B cell (primary cell): ENCODE data around the gene CACNG8. TPM values are rescaled to one million over a fixed set of nuclear protein-coding genes. Genes with fewer than 3 reads are reported as not detected.

Experiments
- ATAC-seq: fragments of 200-7000 bp; cut with Tn5 transposase; one replicate; pipeline ENCODE4 v1.10.0; 2021; ENCODE audit warnings: low read depth, mild to moderate bottlenecking, moderate number of reproducible peaks, moderate library complexity
- CTCF ChIA-PET: fragments of 350-600 bp; sonication (Branson Sonifier 250); formaldehyde crosslinking; loops from one replicate; lab custom pipeline; 2021; ENCODE audit warnings: antibody characterized with exemption, inconsistent platforms; lab: Charles Lee
- POLR2A ChIA-PET: fragments of 350-600 bp; sonication (Branson Sonifier 250); formaldehyde crosslinking; loops from one replicate; lab custom pipeline; 2021; ENCODE audit warnings: antibody characterized with exemption; lab: Charles Lee
- DNase-seq: peaks from one replicate; pipeline ENCODE4 v3.0.0; 2013
- H2AFZ ChIP-seq: 2 replicates; pipeline ENCODE4 v1.6.1; 2012; ENCODE audit warnings: mild to moderate bottlenecking, low read depth, low read length; ENCODE audit not compliant: insufficient read depth, poor library complexity, severe bottlenecking
- H3K27ac ChIP-seq, 2 donors: 1 replicate in 1 of 2; 2 replicates in 1 of 2; pipeline ENCODE4 v1.5.1; 2012 to 2013; ENCODE audit warnings: low read length in 2 of 2, mild to moderate bottlenecking in 2 of 2, moderate library complexity in 1 of 2
- H3K27me3 ChIP-seq, 4 experiments: fragments of 200-600 bp in 1 of 4; sonication (generic) in 1 of 4; replicated peaks in 1 of 4; 1 replicate in 2 of 4; 2 replicates in 2 of 4; pipeline versions ENCODE4 v1.6.1 to v1.7.0; 2013 to 2016; ENCODE audit warnings: low read length in 3 of 4, mild to moderate bottlenecking in 2 of 4, mixed read lengths in 1 of 4, moderate library complexity in 1 of 4; ENCODE audit not compliant: insufficient read depth in 4 of 4, control insufficient read depth in 3 of 4; ENCODE audit errors: control extremely low read depth in 1 of 4
- H3K36me3 ChIP-seq, 2 experiments: replicated peaks in 1 of 2; 1 replicate in 1 of 2; 2 replicates in 1 of 2; pipeline versions ENCODE4 v1.6.1 to v1.7.1; 2013; ENCODE audit warnings: low read length in 1 of 2; ENCODE audit not compliant: insufficient read depth in 2 of 2, control insufficient read depth in 1 of 2; ENCODE audit errors: control extremely low read depth in 1 of 2, extremely low read depth in 1 of 2
- H3K4me1 ChIP-seq, 2 donors: fragments of 200-600 bp in 1 of 2; sonication (generic) in 1 of 2; 1 replicate in 1 of 2; 2 replicates in 1 of 2; pipeline versions ENCODE4 v1.5.1 to v1.6.1; 2013 to 2017; ENCODE audit warnings: low read length in 2 of 2; ENCODE audit not compliant: control insufficient read depth in 2 of 2, insufficient read depth in 2 of 2
- H3K4me2 ChIP-seq: replicated peaks from 2 replicates; pipeline ENCODE3; 2012; ENCODE audit warnings: mild to moderate bottlenecking, low read depth, low read length; ENCODE audit not compliant: poor library complexity, severe bottlenecking
- H3K4me3 ChIP-seq, 5 experiments: fragments of 200-600 bp in 1 of 5; sonication (generic) in 1 of 5; 1 replicate in 3 of 5; 2 replicates in 2 of 5; pipeline versions ENCODE4 v1.5.1 to v1.7.0; 2011 to 2016; ENCODE audit warnings: low read length in 4 of 5, mild to moderate bottlenecking in 4 of 5, low read depth in 2 of 5, control low read depth in 1 of 5, moderate library complexity in 1 of 5; ENCODE audit not compliant: insufficient read depth in 1 of 5; ENCODE audit errors: control extremely low read depth in 1 of 5, extremely low read depth in 1 of 5
- H3K79me2 ChIP-seq: fragments of 200-600 bp; sonication (generic); one replicate; pipeline ENCODE4 v1.6.0; 2016; ENCODE audit warnings: low read length; ENCODE audit not compliant: control insufficient read depth, insufficient read depth
- H3K9ac ChIP-seq: fragments of 200-600 bp; sonication (generic); 2 replicates; pipeline ENCODE4 v1.6.1; 2017; ENCODE audit warnings: mild to moderate bottlenecking, low read length, moderate library complexity
- H3K9me3 ChIP-seq, 3 donors: one replicate each; pipeline versions ENCODE4 v1.6.1 to v1.7.1; 2013; ENCODE audit warnings: low read length in 2 of 3; ENCODE audit not compliant: control insufficient read depth in 2 of 3, insufficient read depth in 1 of 3; ENCODE audit errors: control extremely low read depth in 1 of 3
- H4K20me1 ChIP-seq: 2 replicates; pipeline ENCODE4 v1.6.0; 2012; ENCODE audit warnings: mild to moderate bottlenecking, low read length; ENCODE audit not compliant: insufficient read depth, control insufficient read depth, poor library complexity, severe bottlenecking
- H3K27ac Mint-ChIP-seq: one replicate; pipeline ENCODE4 v1.8.0; 2021; ENCODE audit warnings: mixed read lengths
- H3K27me3 Mint-ChIP-seq: one replicate; pipeline ENCODE4 v1.8.0; 2021; ENCODE audit warnings: mixed read lengths
- H3K4me1 Mint-ChIP-seq: one replicate; pipeline ENCODE4 v1.8.0; 2021; ENCODE audit warnings: mixed read lengths
- H3K4me3 Mint-ChIP-seq: one replicate; pipeline ENCODE4 v1.8.0; 2021; ENCODE audit warnings: mixed read lengths
- H3K9me3 Mint-ChIP-seq: one replicate; pipeline ENCODE4 v1.8.0; 2022; ENCODE audit warnings: mixed read lengths; ENCODE audit not compliant: insufficient read depth
- EZH2 ChIP-seq: IDR thresholded peaks from 2 replicates; pipeline ENCODE4 v1.6.1; 2012; ENCODE audit warnings: borderline replicate concordance, low read depth, mild to moderate bottlenecking, moderate library complexity, low read length; ENCODE audit not compliant: insufficient read depth, poor library complexity, severe bottlenecking
- WGBS: methylation state at CpG from one replicate; pipeline ENCODE4 v1.1.5; 2013; ENCODE audit warnings: missing lambda C conversion rate; ENCODE audit not compliant: insufficient coverage; 5-methylcytosine and 5-hydroxymethylcytosine counted together
- intact Hi-C: fragments of 100-400 bp; cut with micrococcal nuclease; formaldehyde crosslinking; loops from one replicate; pipeline ENCODE4 v1.10.0; 2022
- polyA plus RNA-seq: library from polyadenylated mRNA; depleted of rRNA; stranded (reverse); fragments of >200 nt; gene quantifications from 2 replicates; pipeline ENCODE4 v1.2.3, GENCODE V29; 2012
- total RNA-seq, 2 donors: library from RNA; stranded (reverse); fragments of 120-200 nt in 1 of 2; gene quantifications; 1 replicate in 1 of 2; 2 replicates in 1 of 2; pipeline versions ENCODE4 v1.2.3 to v1.2.4, GENCODE V29; 2013 to 2022
- TF ChIP-seq, protein P1 (sequence below): fragments of 200-600 bp; IDR thresholded peaks from one replicate; pipeline ENCODE4 v1.8.0; 2022; ENCODE audit warnings: antibody characterized with exemption, mild to moderate bottlenecking

CACNG8 gene
- total and polyA plus RNA-seq, 2 donors (not counting 1 experiment from before 2014, with no cell fraction given), result not detected

- peaks cover 21 to 28% of the 10 kb centered on the region in 2 donors for H3K4me1 ChIP-seq
- no peak overlapping the region for H3K27ac ChIP-seq
- no peaks in the 10 kb centered on the region for H4K20me1 ChIP-seq
- POLR2A ChIA-PET, result no interaction called here
- Mint-ChIP-seq H3K27me3 (peaks cover 35% of the 10 kb centered on the region), H3K4me3 (no peak overlapping the region), H3K27ac (no peak overlapping the region), H3K9me3 (peaks cover 3% of the 10 kb centered on the region), H3K4me1 (peaks cover 19% of the 10 kb centered on the region)
- H3K4me3 ChIP-seq, result peak overlapping the region in 3 of 5 experiments; percentile 4 to 39 (median 9)
- H2AFZ ChIP-seq, result peak overlapping the region; percentile 38
- H3K79me2 ChIP-seq, result no peaks in the 10 kb centered on the region
- CTCF ChIA-PET, result no interaction called here
- H3K36me3 ChIP-seq, result no peaks in the 10 kb centered on the region
- TF ChIP-seq, protein P1, sequence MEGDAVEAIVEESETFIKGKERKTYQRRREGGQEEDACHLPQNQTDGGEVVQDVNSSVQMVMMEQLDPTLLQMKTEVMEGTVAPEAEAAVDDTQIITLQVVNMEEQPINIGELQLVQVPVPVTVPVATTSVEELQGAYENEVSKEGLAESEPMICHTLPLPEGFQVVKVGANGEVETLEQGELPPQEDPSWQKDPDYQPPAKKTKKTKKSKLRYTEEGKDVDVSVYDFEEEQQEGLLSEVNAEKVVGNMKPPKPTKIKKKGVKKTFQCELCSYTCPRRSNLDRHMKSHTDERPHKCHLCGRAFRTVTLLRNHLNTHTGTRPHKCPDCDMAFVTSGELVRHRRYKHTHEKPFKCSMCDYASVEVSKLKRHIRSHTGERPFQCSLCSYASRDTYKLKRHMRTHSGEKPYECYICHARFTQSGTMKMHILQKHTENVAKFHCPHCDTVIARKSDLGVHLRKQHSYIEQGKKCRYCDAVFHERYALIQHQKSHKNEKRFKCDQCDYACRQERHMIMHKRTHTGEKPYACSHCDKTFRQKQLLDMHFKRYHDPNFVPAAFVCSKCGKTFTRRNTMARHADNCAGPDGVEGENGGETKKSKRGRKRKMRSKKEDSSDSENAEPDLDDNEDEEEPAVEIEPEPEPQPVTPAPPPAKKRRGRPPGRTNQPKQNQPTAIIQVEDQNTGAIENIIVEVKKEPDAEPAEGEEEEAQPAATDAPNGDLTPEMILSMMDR, result no peak
- no peak for TF ChIP-seq EZH2
- intact Hi-C loops, result no loop called here
- peaks cover 0 to 60% (median 11%) of the 10 kb centered on the region in 3 donors for H3K9me3 ChIP-seq
- no peak for ATAC-seq
- peaks cover 0 to 57% (median 34%) of the 10 kb centered on the region in 4 experiments for H3K27me3 ChIP-seq
- WGBS, result 14% methylated on average over 62 of the region's 62 CpGs
- H3K4me2 ChIP-seq, result peak overlapping the region; percentile 62
- H3K9ac ChIP-seq, result no peak overlapping the region
- DNase-seq, result peak; percentile 32
Measured at GRCh38 chr19:53982001-53982451, 19.3 kb downstream of the CACNG8 start.

- Histone ChIP-seq H2AFZ (no peak overlapping the region), H3K4me2 (peak overlapping the region; percentile 42), H3K9me3 (peaks cover 0 to 59% (median 11%) of the 10 kb centered on the region in 3 donors), H3K27ac (no peak overlapping the region), H3K27me3 (peaks cover 0 to 51% (median 31%) of the 10 kb centered on the region in 4 experiments), H4K20me1 (no peaks in the 10 kb centered on the region), H3K4me1 (peaks cover 18 to 23% of the 10 kb centered on the region in 2 donors), H3K4me3 (no peak overlapping the region), H3K79me2 (no peaks in the 10 kb centered on the region), H3K9ac (no peak overlapping the region), H3K36me3 (no peaks in the 10 kb centered on the region)
- WGBS, result 4% methylated on average over 39 of the region's 61 CpGs
- ChIA-PET CTCF (no interaction called here), POLR2A (no interaction called here)
- Mint-ChIP-seq H3K27ac (no peak overlapping the region), H3K9me3 (peaks cover 3% of the 10 kb centered on the region), H3K27me3 (peaks cover 31% of the 10 kb centered on the region), H3K4me3 (no peak overlapping the region), H3K4me1 (peaks cover 15% of the 10 kb centered on the region)
- intact Hi-C loops, result no loop called here
- ATAC-seq, result no peak
- no peak for DNase-seq
- TF ChIP-seq, protein P1, result no peak
- TF ChIP-seq EZH2, result no peak
Measured at GRCh38 chr19:53982611-53983010, 19.9 kb downstream of the CACNG8 start.
